HG03159 (cell line): Measurements from ENCODE around the gene KCNK6.
"Not testable (repeated sequence)": the region's sequence is repeated elsewhere in the genome, so short reads cannot be mapped to it uniquely, and the experiment has no call there.

ENCODE experiments used
- ATAC-seq: cut with Tn5 transposase; IDR thresholded peaks from one replicate; pipeline ENCODE4 v1.9.1; 2021; ENCODE audit warnings: mild to moderate bottlenecking, moderate library complexity; ENCODE audit not compliant: unreplicated experiment

Gene KCNK6

GRCh38 chr19:38321646-38322196, 2.1 kb downstream of the KCNK6 start:
- no peak for ATAC-seq

- no peak for ATAC-seq
Observed at GRCh38 chr19:38323291-38323690, 3.6 kb downstream of the KCNK6 start.

GRCh38 chr19:38324431-38324830, 4.8 kb downstream of the KCNK6 start:
- no peak for ATAC-seq

GRCh38 chr19:38326591-38326990, 6.9 kb downstream of the KCNK6 start:
- ATAC-seq, result no peak

- no peak for ATAC-seq
Observed at GRCh38 chr19:38329651-38330050, 10.0 kb downstream of the KCNK6 start.

GRCh38 chr19:38331728-38332127, 12.1 kb downstream of the KCNK6 start:
- no peak for ATAC-seq

GRCh38 chr19:38333245-38333644, 13.6 kb downstream of the KCNK6 start:
- no peak for ATAC-seq

GRCh38 chr19:38335949-38336637, 16.4 kb downstream of the KCNK6 start:
- ATAC-seq, result peak; percentile 63

GRCh38 chr19:38336638-38337359, 17.2 kb downstream of the KCNK6 start:
- peak; percentile 47 for ATAC-seq

GRCh38 chr19:38337360-38337653, 17.7 kb downstream of the KCNK6 start:
- ATAC-seq, result no peak

GRCh38 chr19:38339011-38339410, 19.4 kb downstream of the KCNK6 start:
- ATAC-seq, result not testable (repeated sequence)

- ATAC-seq, result no peak
Observed at GRCh38 chr19:38340927-38341326, 21.3 kb downstream of the KCNK6 start.

GRCh38 chr19:38346837-38347236, 27.2 kb downstream of the KCNK6 start:
- no peak for ATAC-seq

- ATAC-seq, result no peak
Observed at GRCh38 chr19:38350883-38351282, 31.2 kb downstream of the KCNK6 start.

- ATAC-seq, result no peak
Observed at GRCh38 chr19:38351865-38352395, 32.3 kb downstream of the KCNK6 start.

- no peak for ATAC-seq
Observed at GRCh38 chr19:38352611-38353010, 33.0 kb downstream of the KCNK6 start.

- ATAC-seq, result no peak
Observed at GRCh38 chr19:38355728-38356725, 36.4 kb downstream of the KCNK6 start.

GRCh38 chr19:38358071-38358470, 38.4 kb downstream of the KCNK6 start:
- no peak for ATAC-seq

- ATAC-seq, result no peak
Observed at GRCh38 chr19:38359242-38360021, 39.8 kb downstream of the KCNK6 start.

GRCh38 chr19:38360351-38360750, 40.7 kb downstream of the KCNK6 start:
- no peak for ATAC-seq
